AG04450 (cell line): ENCODE results near the gene EID2. TPM values are rescaled to one million over a fixed set of nuclear protein-coding genes. Genes with fewer than 3 reads are reported as not detected.

Experiments
- CTCF ChIA-PET: fragments of 300-600, 350-600 bp; formaldehyde crosslinking; extraction: SDS; loops from one replicate; lab custom pipeline; 2022; ENCODE audit warnings: antibody characterized with exemption, inconsistent platforms; lab: Charles Lee
- POLR2A ChIA-PET: fragments of 350-600 bp; formaldehyde crosslinking; extraction: SDS; loops from one replicate; lab custom pipeline; 2021; ENCODE audit warnings: antibody characterized with exemption, inconsistent platforms; lab: Yijun Ruan, JAX
- DNase-seq: peaks from one replicate; pipeline ENCODE4 v3.0.0-alpha.2; 2011; ENCODE audit warnings: low read depth, low spot score
- H3K27ac ChIP-seq: one replicate; pipeline ENCODE4 v1.5.1; 2012; ENCODE audit warnings: low read depth, low read length, control low read depth
- H3K27me3 ChIP-seq: one replicate; pipeline ENCODE4 v1.6.0; 2012; ENCODE audit warnings: low read length; ENCODE audit not compliant: control insufficient read depth, insufficient read depth
- H3K4me3 ChIP-seq: 2 replicates; pipeline ENCODE4 v1.5.1; 2011; ENCODE audit warnings: mild to moderate bottlenecking, low read depth, low read length, control low read depth
- H3K9me3 ChIP-seq: 2 replicates; pipeline ENCODE4 v1.5.1; 2012; ENCODE audit warnings: low read length; ENCODE audit not compliant: control insufficient read depth, insufficient read depth
- CTCF ChIP-seq: IDR thresholded peaks from 2 replicates; pipeline ENCODE4 v1.5.1; 2011; ENCODE audit warnings: low read depth, low read length, control low read depth, inconsistent platforms
- polyA plus RNA-seq: library from polyadenylated mRNA; depleted of rRNA; stranded (reverse); fragments of >200 nt; gene quantifications from 2 replicates; pipeline ENCODE4 v1.2.3, GENCODE V29; 2011

EID2 gene
- polyA plus RNA-seq, 1 experiment, result 11.5 TPM

GRCh38 chr19:39532233-39533002 is 7.5 kb downstream of the EID2 start, which contains the start of gene EID2B:
TSS of gene EID2B (minus strand) at chr19:39532852. CDS start at chr19:39532802, 50 bp downstream.
- ChIA-PET POLR2A (interaction anchor here (0.6 to 1.5 kb wide), 4 partner anchors 52 to 100 kb away, joined by 3 to 10 read pairs (median 4); partner anchors contain the start of genes RPS16 and TIMM50), CTCF (interaction anchor here (0.6 to 3.7 kb wide), 19 partner anchors 8 to 190 kb away, joined by 3 to 32 read pairs (median 5); partner anchors contain the start of genes RPS16, SAMD4B and TIMM50)

GRCh38 chr19:39531834-39532232 is 8.1 kb downstream of the EID2 start:
- no peaks in the 10 kb centered on the region for H3K27me3 ChIP-seq
- peak overlapping the region; percentile 52 for H3K27ac ChIP-seq
- no peak for DNase-seq
- no peaks in the 10 kb centered on the region; the same call in 1 of the 2 replicates for H3K9me3 ChIP-seq
- POLR2A ChIA-PET, result interaction anchor here (0.6 to 1.5 kb wide), 4 partner anchors 51 to 99 kb away, joined by 3 to 10 read pairs (median 4); partner anchors contain the start of genes RPS16 and TIMM50
- CTCF ChIA-PET, result interaction anchor here (0.6 to 3.7 kb wide), 12 partner anchors 11 to 190 kb away, joined by 3 to 32 read pairs (median 6); partner anchors contain the start of genes RPS16 and SAMD4B
- TF ChIP-seq CTCF, result no peak
- peak overlapping the region; percentile 95 for H3K4me3 ChIP-seq

More at GRCh38 chr19:39532233-39533002, 7.5 kb downstream of the EID2 start, which contains the start of gene EID2B:
- Histone ChIP-seq H3K27ac (peak within 1 kb of the TSS; percentile 52), H3K4me3 (peak within 1 kb of the TSS; percentile 95), H3K27me3 (no peaks in the 10 kb centered on the region), H3K9me3 (no peaks in the 10 kb centered on the region; the same call in 1 of the 2 replicates)
- TF ChIP-seq CTCF, result peak; percentile 98
- peak; percentile 95 for DNase-seq

GRCh38 chr19:39525205-39525604 is 14.8 kb downstream of the EID2 start:
- ChIA-PET POLR2A (no interaction called here), CTCF (interaction anchor here (1.1 kb wide), 1 partner anchor 114 kb away, joined by 3 read pairs; no protein-coding TSS in a partner anchor)
- TF ChIP-seq CTCF, result no peak
- no peaks in the 10 kb centered on the region for H3K27me3 ChIP-seq
- H3K27ac ChIP-seq, result no peak overlapping the region
- H3K9me3 ChIP-seq, result no peaks in the 10 kb centered on the region
- no peak overlapping the region for H3K4me3 ChIP-seq
- no peak for DNase-seq

GRCh38 chr19:39524495-39524894 is 15.5 kb downstream of the EID2 start:
- DNase-seq, result no peak
- ChIA-PET POLR2A (no interaction called here), CTCF (interaction anchor here (0.8 to 1.1 kb wide), 2 partner anchors 8 to 113 kb away, joined by 3 to 5 read pairs; partner anchors contain the start of gene EID2B)
- TF ChIP-seq CTCF, result no peak
- Histone ChIP-seq H3K4me3 (no peak overlapping the region), H3K27ac (no peak overlapping the region), H3K9me3 (no peaks in the 10 kb centered on the region), H3K27me3 (no peaks in the 10 kb centered on the region)
